ENCODE measurements around the gene CERS6.

GRCh38 chr2:168538534-168538933 lies 82.5 kb downstream of the CERS6 start:
- TF ChIP-seq CTCF (conservative IDR thresholded peaks at IDR 0.05) (no peak), ZFX (IDR thresholded peaks at IDR 0.05) (no peak)
